GM12878 (cell line): Measurements from ENCODE around the gene IFI35. TPM values are rescaled to one million over a fixed set of nuclear protein-coding genes. Genes with fewer than 3 reads are reported as not detected.

ENCODE experiments used
- ASH2L ChIP-seq: fragments of 300-600, 200-600 bp; sonication (generic); IDR thresholded peaks from 2 replicates; pipeline ENCODE4 v1.6.1; 2017; ENCODE audit warnings: low read depth, mild to moderate bottlenecking, borderline replicate concordance
- EZH2 ChIP-seq: IDR thresholded peaks from 2 replicates; pipeline ENCODE4 v1.6.1; 2012; ENCODE audit warnings: low read depth, mild to moderate bottlenecking, control low read depth, inconsistent platforms, low read length, borderline replicate concordance; ENCODE audit not compliant: control insufficient read depth
- IKZF2 ChIP-seq, 2 experiments: fragments of 450-650 bp; IDR thresholded peaks; 2 replicates each; pipeline ENCODE4 v1.6.1; 2017; ENCODE audit warnings: mild to moderate bottlenecking in 2 of 2, moderate library complexity in 2 of 2
- MTA3 ChIP-seq: IDR thresholded peaks from 2 replicates; pipeline ENCODE4 v1.6.1; 2012; ENCODE audit warnings: low read length, inconsistent platforms, borderline replicate concordance
- NR2F1 ChIP-seq: fragments of 450-650 bp; conservative IDR thresholded peaks from 2 replicates; pipeline ENCODE4 v1.6.1; 2017; ENCODE audit warnings: mild to moderate bottlenecking
- TBL1XR1 ChIP-seq: IDR thresholded peaks from 2 replicates; pipeline ENCODE4 v1.6.1; 2012; ENCODE audit warnings: low read depth, low read length, improper control_type of control experiment
- polyA plus RNA-seq, 11 experiments: library from polyadenylated mRNA; depleted of rRNA in 4 of 11; unstranded in 6 of 11; stranded (reverse) in 5 of 11; fragments of >200 nt; fragmentation: Nextera tagmentation in 4 of 11; fragmentation: Illumina TruSeq in 1 of 11; extraction: Ambion mirVana in 4 of 11; extraction: Trizol in 1 of 11; gene quantifications; 1 replicate in 1 of 11; 2 replicates in 10 of 11; pipeline versions ENCODE4 v1.2.1 to v1.2.3, GENCODE V29; 2011 to 2016; ENCODE audit warnings: inconsistent platforms in 2 of 11, missing spikeins in 2 of 11, low read depth in 1 of 11
- total RNA-seq, 4 experiments: library from RNA; depleted of rRNA in 3 of 4; stranded (reverse); fragments of >200 nt in 3 of 4; fragmentation: Illumina TruSeq in 1 of 4; extraction: Trizol in 1 of 4; gene quantifications; 2 replicates each; pipeline versions ENCODE4 v1.2.1 to v1.2.3, GENCODE V29; 2013 to 2021
- TF ChIP-seq, protein P1 (sequence below): fragments of 450-650 bp; IDR thresholded peaks from 2 replicates; pipeline ENCODE4 v1.6.1; 2016; ENCODE audit warnings: mild to moderate bottlenecking, moderate library complexity, borderline replicate concordance
- TF ChIP-seq, protein P2 (sequence below): fragments of 450-650 bp; IDR thresholded peaks from 2 replicates; pipeline ENCODE4 v1.6.1; 2017; ENCODE audit warnings: mild to moderate bottlenecking, moderate library complexity

IFI35 gene
- total and polyA plus RNA-seq, 10 of the 15 experiments (the other 5 are each of a cell fraction or from before 2014, with no cell fraction given), result 18.4 to 92.2 (median 65.3) TPM

DNA sequence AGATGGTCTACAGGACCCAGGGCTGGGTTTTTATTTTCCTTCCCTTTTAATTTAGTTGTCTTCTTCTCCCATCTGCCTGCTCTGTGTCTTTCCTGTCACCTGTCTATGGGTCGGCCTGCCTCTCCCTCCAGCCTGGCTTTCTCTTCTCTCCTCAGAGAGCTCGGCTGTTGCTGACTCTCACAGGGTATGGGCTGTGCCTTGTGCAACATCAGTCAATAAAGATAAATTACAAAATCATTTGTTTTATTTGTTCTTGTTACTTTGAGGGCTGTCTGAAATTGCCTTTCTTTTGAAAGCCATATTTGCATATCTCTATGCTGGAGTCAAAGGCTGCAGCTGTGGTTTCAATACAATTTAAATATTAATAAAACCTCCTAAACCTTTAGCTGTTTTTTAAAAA is 34.1 kb downstream of the IFI35 start (continued):
- TF ChIP-seq, protein P1, sequence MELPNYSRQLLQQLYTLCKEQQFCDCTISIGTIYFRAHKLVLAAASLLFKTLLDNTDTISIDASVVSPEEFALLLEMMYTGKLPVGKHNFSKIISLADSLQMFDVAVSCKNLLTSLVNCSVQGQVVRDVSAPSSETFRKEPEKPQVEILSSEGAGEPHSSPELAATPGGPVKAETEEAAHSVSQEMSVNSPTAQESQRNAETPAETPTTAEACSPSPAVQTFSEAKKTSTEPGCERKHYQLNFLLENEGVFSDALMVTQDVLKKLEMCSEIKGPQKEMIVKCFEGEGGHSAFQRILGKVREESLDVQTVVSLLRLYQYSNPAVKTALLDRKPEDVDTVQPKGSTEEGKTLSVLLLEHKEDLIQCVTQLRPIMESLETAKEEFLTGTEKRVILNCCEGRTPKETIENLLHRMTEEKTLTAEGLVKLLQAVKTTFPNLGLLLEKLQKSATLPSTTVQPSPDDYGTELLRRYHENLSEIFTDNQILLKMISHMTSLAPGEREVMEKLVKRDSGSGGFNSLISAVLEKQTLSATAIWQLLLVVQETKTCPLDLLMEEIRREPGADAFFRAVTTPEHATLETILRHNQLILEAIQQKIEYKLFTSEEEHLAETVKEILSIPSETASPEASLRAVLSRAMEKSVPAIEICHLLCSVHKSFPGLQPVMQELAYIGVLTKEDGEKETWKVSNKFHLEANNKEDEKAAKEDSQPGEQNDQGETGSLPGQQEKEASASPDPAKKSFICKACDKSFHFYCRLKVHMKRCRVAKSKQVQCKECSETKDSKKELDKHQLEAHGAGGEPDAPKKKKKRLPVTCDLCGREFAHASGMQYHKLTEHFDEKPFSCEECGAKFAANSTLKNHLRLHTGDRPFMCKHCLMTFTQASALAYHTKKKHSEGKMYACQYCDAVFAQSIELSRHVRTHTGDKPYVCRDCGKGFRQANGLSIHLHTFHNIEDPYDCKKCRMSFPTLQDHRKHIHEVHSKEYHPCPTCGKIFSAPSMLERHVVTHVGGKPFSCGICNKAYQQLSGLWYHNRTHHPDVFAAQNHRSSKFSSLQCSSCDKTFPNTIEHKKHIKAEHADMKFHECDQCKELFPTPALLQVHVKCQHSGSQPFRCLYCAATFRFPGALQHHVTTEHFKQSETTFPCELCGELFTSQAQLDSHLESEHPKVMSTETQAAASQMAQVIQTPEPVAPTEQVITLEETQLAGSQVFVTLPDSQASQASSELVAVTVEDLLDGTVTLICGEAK, result no peak
- TF ChIP-seq, protein P2, sequence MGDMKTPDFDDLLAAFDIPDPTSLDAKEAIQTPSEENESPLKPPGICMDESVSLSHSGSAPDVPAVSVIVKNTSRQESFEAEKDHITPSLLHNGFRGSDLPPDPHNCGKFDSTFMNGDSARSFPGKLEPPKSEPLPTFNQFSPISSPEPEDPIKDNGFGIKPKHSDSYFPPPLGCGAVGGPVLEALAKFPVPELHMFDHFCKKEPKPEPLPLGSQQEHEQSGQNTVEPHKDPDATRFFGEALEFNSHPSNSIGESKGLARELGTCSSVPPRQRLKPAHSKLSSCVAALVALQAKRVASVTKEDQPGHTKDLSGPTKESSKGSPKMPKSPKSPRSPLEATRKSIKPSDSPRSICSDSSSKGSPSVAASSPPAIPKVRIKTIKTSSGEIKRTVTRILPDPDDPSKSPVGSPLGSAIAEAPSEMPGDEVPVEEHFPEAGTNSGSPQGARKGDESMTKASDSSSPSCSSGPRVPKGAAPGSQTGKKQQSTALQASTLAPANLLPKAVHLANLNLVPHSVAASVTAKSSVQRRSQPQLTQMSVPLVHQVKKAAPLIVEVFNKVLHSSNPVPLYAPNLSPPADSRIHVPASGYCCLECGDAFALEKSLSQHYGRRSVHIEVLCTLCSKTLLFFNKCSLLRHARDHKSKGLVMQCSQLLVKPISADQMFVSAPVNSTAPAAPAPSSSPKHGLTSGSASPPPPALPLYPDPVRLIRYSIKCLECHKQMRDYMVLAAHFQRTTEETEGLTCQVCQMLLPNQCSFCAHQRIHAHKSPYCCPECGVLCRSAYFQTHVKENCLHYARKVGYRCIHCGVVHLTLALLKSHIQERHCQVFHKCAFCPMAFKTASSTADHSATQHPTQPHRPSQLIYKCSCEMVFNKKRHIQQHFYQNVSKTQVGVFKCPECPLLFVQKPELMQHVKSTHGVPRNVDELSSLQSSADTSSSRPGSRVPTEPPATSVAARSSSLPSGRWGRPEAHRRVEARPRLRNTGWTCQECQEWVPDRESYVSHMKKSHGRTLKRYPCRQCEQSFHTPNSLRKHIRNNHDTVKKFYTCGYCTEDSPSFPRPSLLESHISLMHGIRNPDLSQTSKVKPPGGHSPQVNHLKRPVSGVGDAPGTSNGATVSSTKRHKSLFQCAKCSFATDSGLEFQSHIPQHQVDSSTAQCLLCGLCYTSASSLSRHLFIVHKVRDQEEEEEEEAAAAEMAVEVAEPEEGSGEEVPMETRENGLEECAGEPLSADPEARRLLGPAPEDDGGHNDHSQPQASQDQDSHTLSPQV, result no peak
- TF ChIP-seq EZH2 (no peak), TBL1XR1 (no peak), ASH2L (no peak), NR2F1 (no peak), MTA3 (no peak), IKZF2 (IDR thresholded peaks at IDR 0.05) (no peak)
